H9 (cell line): ENCODE results near the gene STX8. TPM values are rescaled to one million over a fixed set of nuclear protein-coding genes. Genes with fewer than 3 reads are reported as not detected.

Experiments used
- DNase-seq: peaks from one replicate; pipeline ENCODE4 v3.0.0-alpha.2; 2017
- H2AFZ ChIP-seq: one replicate; pipeline ENCODE4 v1.6.1; 2013; ENCODE audit warnings: mild to moderate bottlenecking, low read length, control low read depth, moderate library complexity
- H2AK5ac ChIP-seq: 2 replicates; pipeline ENCODE4 v1.6.1; 2013; ENCODE audit warnings: low read length, control low read depth, mixed read lengths; ENCODE audit not compliant: insufficient read length
- H2BK120ac ChIP-seq: one replicate; pipeline ENCODE4 v1.6.1; 2013; ENCODE audit warnings: low read depth, mild to moderate bottlenecking, low read length, control low read depth, inconsistent platforms; ENCODE audit not compliant: poor library complexity, severe bottlenecking
- H2BK12ac ChIP-seq: 2 replicates; pipeline ENCODE4 v1.6.1; 2013; ENCODE audit warnings: low read length, control low read depth, mixed read lengths, low read depth; ENCODE audit not compliant: insufficient read length
- H2BK15ac ChIP-seq: 2 replicates; pipeline ENCODE4 v1.6.1; 2013; ENCODE audit warnings: low read depth, low read length, control low read depth
- H2BK20ac ChIP-seq: one replicate; pipeline ENCODE4 v1.6.1; 2013; ENCODE audit warnings: low read depth, mild to moderate bottlenecking, low read length, control low read depth, inconsistent platforms; ENCODE audit not compliant: poor library complexity, severe bottlenecking
- H2BK5ac ChIP-seq: 2 replicates; pipeline ENCODE4 v1.6.1; 2013; ENCODE audit warnings: low read length, control low read depth, mixed read lengths; ENCODE audit not compliant: insufficient read length
- H3K14ac ChIP-seq: 2 replicates; pipeline ENCODE4 v1.6.1; 2013; ENCODE audit warnings: low read length, control low read depth; ENCODE audit not compliant: insufficient read depth
- H3K18ac ChIP-seq: 2 replicates; pipeline ENCODE4 v1.6.1; 2013; ENCODE audit warnings: low read depth, mild to moderate bottlenecking, mixed read lengths, low read length, control low read depth; ENCODE audit not compliant: insufficient read length
- H3K23ac ChIP-seq: 2 replicates; pipeline ENCODE4 v1.6.1; 2013; ENCODE audit warnings: low read length, control low read depth, mixed read lengths, low read depth; ENCODE audit not compliant: insufficient read length
- H3K23me2 ChIP-seq: 2 replicates; pipeline ENCODE4 v1.6.1; 2013; ENCODE audit warnings: low read depth, mild to moderate bottlenecking, mixed read lengths, low read length, control low read depth; ENCODE audit not compliant: insufficient read length, poor library complexity, severe bottlenecking
- H3K27ac ChIP-seq: 2 replicates; pipeline ENCODE4 v1.5.1; 2013; ENCODE audit warnings: low read length, control low read depth, mixed read lengths, low read depth; ENCODE audit not compliant: insufficient read length
- H3K27me3 ChIP-seq: 2 replicates; pipeline ENCODE4 v1.6.1; 2013; ENCODE audit warnings: low read length, control low read depth, inconsistent platforms; ENCODE audit not compliant: insufficient read depth
- H3K4ac ChIP-seq: 2 replicates; pipeline ENCODE4 v1.6.1; 2013; ENCODE audit warnings: low read depth, mild to moderate bottlenecking, control low read depth, inconsistent platforms, low read length, moderate library complexity
- H3K4me1 ChIP-seq: 2 replicates; pipeline ENCODE4 v1.6.1; 2013; ENCODE audit warnings: low read length, control low read depth, inconsistent platforms; ENCODE audit not compliant: insufficient read depth
- H3K4me2 ChIP-seq: 2 replicates; pipeline ENCODE4 v1.6.1; 2013; ENCODE audit warnings: low read length, control low read depth, mixed read lengths; ENCODE audit not compliant: insufficient read length, insufficient read depth
- H3K56ac ChIP-seq: 2 replicates; pipeline ENCODE4 v1.6.1; 2013; ENCODE audit warnings: low read depth, mild to moderate bottlenecking, mixed read lengths, low read length, control low read depth; ENCODE audit not compliant: insufficient read length
- H3K79me1 ChIP-seq: 2 replicates; pipeline ENCODE4 v1.6.1; 2013; ENCODE audit warnings: low read depth, mild to moderate bottlenecking, moderate library complexity, low read length, control low read depth, inconsistent platforms; ENCODE audit not compliant: insufficient read depth, poor library complexity, severe bottlenecking
- H3K79me2 ChIP-seq: 2 replicates; pipeline ENCODE4 v1.6.1; 2013; ENCODE audit warnings: low read length, control low read depth, inconsistent platforms; ENCODE audit not compliant: insufficient read depth
- H3K9ac ChIP-seq: 2 replicates; pipeline ENCODE4 v1.6.1; 2013; ENCODE audit warnings: low read length, control low read depth, mixed read lengths; ENCODE audit not compliant: insufficient read length; ENCODE audit errors: extremely low read depth
- H3K9me3 ChIP-seq: one replicate; pipeline ENCODE4 v1.6.1; 2013; ENCODE audit warnings: low read depth, low read length, inconsistent platforms; ENCODE audit not compliant: control insufficient read depth
- H3T11ph ChIP-seq: one replicate; pipeline ENCODE4 v1.6.1; 2013; ENCODE audit warnings: mild to moderate bottlenecking, low read length, control low read depth, inconsistent platforms
- H4K20me1 ChIP-seq: one replicate; pipeline ENCODE4 v1.6.1; 2013; ENCODE audit not compliant: control insufficient read depth, insufficient read length, insufficient read depth
- H4K5ac ChIP-seq: 2 replicates; pipeline ENCODE4 v1.6.1; 2013; ENCODE audit warnings: low read depth, mild to moderate bottlenecking, mixed read lengths, low read length, control low read depth; ENCODE audit not compliant: insufficient read length
- H4K8ac ChIP-seq: replicated peaks from 2 replicates; pipeline ENCODE4 v1.6.1; 2013; ENCODE audit warnings: low read length, control low read depth, mixed read lengths, low read depth; ENCODE audit not compliant: insufficient read length
- H4K91ac ChIP-seq: 2 replicates; pipeline ENCODE4 v1.6.1; 2013; ENCODE audit warnings: low read depth, mild to moderate bottlenecking, moderate library complexity, mixed read lengths, low read length, control low read depth; ENCODE audit not compliant: insufficient read length
- H3K27ac Mint-ChIP-seq, 3 experiments: 2 replicates in 2 of 3; 3 replicates in 1 of 3; pipeline ENCODE4 v1.8.0; 2020 to 2021; ENCODE audit warnings: mixed read lengths in 3 of 3, mild to moderate bottlenecking in 1 of 3, moderate library complexity in 1 of 3
- H3K27me3 Mint-ChIP-seq: 2 replicates; pipeline ENCODE4 v1.8.0; 2021; ENCODE audit warnings: low read depth, mild to moderate bottlenecking, moderate library complexity, mixed read lengths
- H3K36me3 Mint-ChIP-seq, 3 experiments: 2 replicates in 2 of 3; 3 replicates in 1 of 3; pipeline ENCODE4 v1.8.0; 2020 to 2021; ENCODE audit warnings: low read depth in 3 of 3, mixed read lengths in 3 of 3; ENCODE audit not compliant: insufficient read depth in 1 of 3
- H3K4me1 Mint-ChIP-seq, 2 experiments: 2 replicates each; pipeline ENCODE4 v1.8.0; 2020; ENCODE audit warnings: mixed read lengths in 2 of 2
- H3K4me3 Mint-ChIP-seq, 2 experiments: 2 replicates in 1 of 2; 3 replicates in 1 of 2; pipeline ENCODE4 v1.8.0; 2020 to 2021; ENCODE audit warnings: mild to moderate bottlenecking in 2 of 2, mixed read lengths in 2 of 2, moderate library complexity in 1 of 2
- H3K9me3 Mint-ChIP-seq, 2 experiments: 2 replicates in 1 of 2; 3 replicates in 1 of 2; pipeline ENCODE4 v1.8.0; 2020; ENCODE audit warnings: mild to moderate bottlenecking in 2 of 2, mixed read lengths in 2 of 2, moderate library complexity in 1 of 2
- CTCF ChIP-seq: fragments of 200-600 bp; sonication (generic); conservative IDR thresholded peaks from 3 replicates; pipeline ENCODE4 v1.8.0; 2021; ENCODE audit warnings: antibody characterized with exemption, mild to moderate bottlenecking
- WGBS: extraction: QIAGEN DNeasy Blood & Tissue Kit; methylation state at CpG from one replicate; pipeline ENCODE4 v1.1.7; 2013; ENCODE audit warnings: missing lambda C conversion rate, low lambda C conversion rate, mixed read lengths; ENCODE audit not compliant: insufficient read length; ENCODE audit errors: extremely low coverage; 5-methylcytosine and 5-hydroxymethylcytosine counted together
- total RNA-seq: library from RNA; stranded (reverse); gene quantifications from 2 replicates; pipeline ENCODE4 v1.2.1, GENCODE V29; 2021

Gene STX8
- total RNA-seq, 1 experiment from 2014 or later = 55.1 TPM

- Histone ChIP-seq H2BK120ac (no peak overlapping the region), H4K5ac (no peak overlapping the region), H3K27me3 (no peaks in the 10 kb centered on the region), H4K8ac (no peak overlapping the region), H3K4ac (no peak overlapping the region), H3K79me2 (no peaks in the 10 kb centered on the region), H2BK5ac (no peak overlapping the region), H2BK12ac (no peak overlapping the region), H2BK15ac (no peak overlapping the region), H2AK5ac (no peak overlapping the region), H3K9me3 (no peaks in the 10 kb centered on the region), H3K4me1 (no peaks in the 10 kb centered on the region), H3T11ph (no peak overlapping the region), H3K27ac (no peak overlapping the region), H4K20me1 (no peaks in the 10 kb centered on the region), H4K91ac (no peak overlapping the region), H3K23ac (no peak overlapping the region), H3K23me2 (no peaks in the 10 kb centered on the region), H2BK20ac (no peak overlapping the region), H2AFZ (no peak overlapping the region), H3K56ac (no peak overlapping the region), H3K9ac (no peak overlapping the region), H3K4me2 (no peak overlapping the region), H3K18ac (no peak overlapping the region), H3K79me1 (no peaks in the 10 kb centered on the region), H3K14ac (no peak overlapping the region)
- H3K4me3 Mint-ChIP-seq = no peak overlapping the region
- peaks cover 6 to 8% of the 10 kb centered on the region in 2 experiments for H3K4me1 Mint-ChIP-seq
- H3K27me3 Mint-ChIP-seq = no peaks in the 10 kb centered on the region; the same call in 1 of the 2 replicates
- no CpG with 5 or more reads among the region's 12 CpGs for WGBS
- DNase-seq = no peak
- TF ChIP-seq CTCF = no peak
- no peaks in the 10 kb centered on the region for H3K36me3 Mint-ChIP-seq
- no peak overlapping the region for H3K27ac Mint-ChIP-seq
- H3K9me3 Mint-ChIP-seq = no peaks in the 10 kb centered on the region
These were observed 324.3 kb downstream of the STX8 start for GRCh38 chr17:9251273-9251672.
